Measurements from ENCODE around the gene ACTG1. TPM values are rescaled to one million over a fixed set of nuclear protein-coding genes. Genes with fewer than 3 reads are reported as not detected.

ACTG1 gene
- total and polyA plus RNA-seq, 2 donors (not counting 1 experiment from before 2014, with no cell fraction given), result 803 to 1,677 TPM

DNA sequence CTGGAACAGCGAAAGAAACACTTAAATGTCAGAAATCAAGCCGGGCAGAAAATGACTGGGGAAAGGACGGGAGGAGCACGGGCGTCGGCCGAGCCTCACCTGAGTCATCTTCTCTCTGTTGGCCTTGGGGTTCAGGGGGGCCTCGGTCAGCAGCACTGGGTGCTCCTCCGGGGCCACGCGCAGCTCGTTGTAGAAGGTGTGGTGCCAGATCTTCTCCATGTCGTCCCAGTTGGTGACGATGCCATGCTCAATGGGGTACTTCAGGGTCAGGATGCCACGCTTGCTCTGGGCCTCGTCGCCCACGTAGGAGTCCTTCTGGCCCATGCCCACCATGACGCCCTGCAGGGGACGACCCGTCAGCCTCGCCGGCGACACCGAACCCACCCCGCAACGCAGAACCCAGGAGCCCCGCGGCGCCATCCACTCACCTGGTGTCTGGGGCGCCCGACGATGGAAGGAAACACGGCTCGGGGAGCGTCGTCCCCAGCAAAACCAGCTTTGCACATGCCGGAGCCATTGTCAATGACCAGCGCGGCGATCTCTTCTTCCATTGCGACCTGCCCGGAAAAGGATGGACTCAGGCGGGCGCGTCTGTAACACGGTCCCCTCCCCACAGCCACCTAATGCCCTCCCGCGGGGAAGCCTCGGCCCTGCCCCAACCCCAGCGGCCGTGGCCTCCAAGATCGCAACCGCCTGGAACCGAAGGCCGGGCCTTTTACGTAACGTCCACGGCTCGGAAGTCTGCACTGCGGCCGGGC is 616 bp downstream of the ACTG1 start:
- Histone ChIP-seq H3K36me3 (replicated peaks in 1 of 2; ENCODE audit: control extremely low read depth in 1 of 2, control insufficient read depth in 1 of 2, extremely low read depth in 1 of 2, insufficient read depth in 2 of 2, low read length in 1 of 2) (peaks cover 0 to 42% of the 10 kb centered on the region in 2 experiments), H2AFZ (ENCODE audit: insufficient read depth, low read depth, low read length, poor library complexity, severe bottlenecking) (no peak overlapping the region), H4K20me1 (ENCODE audit: control insufficient read depth, insufficient read depth, low read length, poor library complexity, severe bottlenecking) (peaks cover 44% of the 10 kb centered on the region), H3K9me3 (ENCODE audit: control extremely low read depth in 1 of 3, control insufficient read depth in 2 of 3, insufficient read depth in 1 of 3, low read length in 2 of 3) (no peaks in the 10 kb centered on the region), H3K4me3 (ENCODE audit: control extremely low read depth in 1 of 5, extremely low read depth in 1 of 5, insufficient read depth in 1 of 5, low read depth in 2 of 5, low read length in 4 of 5) (peak overlapping the region; percentile 71 to 96 (median 86)), H3K4me1 (ENCODE audit: control insufficient read depth in 2 of 2, insufficient read depth in 2 of 2, low read length in 2 of 2) (peaks cover 41 to 61% of the 10 kb centered on the region in 2 donors), H3K27me3 (replicated peaks in 1 of 4; ENCODE audit: control extremely low read depth in 1 of 4, control insufficient read depth in 3 of 4, insufficient read depth in 4 of 4, low read length in 3 of 4) (no peaks in the 10 kb centered on the region), H3K79me2 (ENCODE audit: control insufficient read depth, insufficient read depth, low read length) (peaks cover 59% of the 10 kb centered on the region), H3K27ac (ENCODE audit: low read length in 2 of 2) (peak overlapping the region; percentile 34 to 81), H3K9ac (ENCODE audit: low read length) (peak overlapping the region; percentile 93), H3K4me2 (replicated peaks; ENCODE audit: low read depth, low read length, poor library complexity, severe bottlenecking) (peak overlapping the region; percentile 99)
- POLR2A ChIA-PET, result interaction anchor here (0.6 to 2.6 kb wide), 7 partner anchors 24 to 166 kb away, joined by 3 to 10 read pairs (median 3); partner anchors contain the start of gene BAHCC1
- intact Hi-C loops (cut with micrococcal nuclease), result loop anchor here (1.0 to 10.0 kb wide), 6 partner anchors 29 to 1715 kb away; partner anchors contain the start of genes CBX8, SLC25A10 and SLC38A10
- DNase-seq, result peak; percentile 71
- H3K9me3 Mint-ChIP-seq (ENCODE audit: insufficient read depth), result no peaks in the 10 kb centered on the region
- no peaks in the 10 kb centered on the region for H3K27me3 Mint-ChIP-seq
- H3K4me1 Mint-ChIP-seq, result peaks cover 62% of the 10 kb centered on the region
- WGBS (ENCODE audit: insufficient coverage), result under 1% methylated on average over 62 of the region's 62 CpGs
- TF ChIP-seq, protein P1, sequence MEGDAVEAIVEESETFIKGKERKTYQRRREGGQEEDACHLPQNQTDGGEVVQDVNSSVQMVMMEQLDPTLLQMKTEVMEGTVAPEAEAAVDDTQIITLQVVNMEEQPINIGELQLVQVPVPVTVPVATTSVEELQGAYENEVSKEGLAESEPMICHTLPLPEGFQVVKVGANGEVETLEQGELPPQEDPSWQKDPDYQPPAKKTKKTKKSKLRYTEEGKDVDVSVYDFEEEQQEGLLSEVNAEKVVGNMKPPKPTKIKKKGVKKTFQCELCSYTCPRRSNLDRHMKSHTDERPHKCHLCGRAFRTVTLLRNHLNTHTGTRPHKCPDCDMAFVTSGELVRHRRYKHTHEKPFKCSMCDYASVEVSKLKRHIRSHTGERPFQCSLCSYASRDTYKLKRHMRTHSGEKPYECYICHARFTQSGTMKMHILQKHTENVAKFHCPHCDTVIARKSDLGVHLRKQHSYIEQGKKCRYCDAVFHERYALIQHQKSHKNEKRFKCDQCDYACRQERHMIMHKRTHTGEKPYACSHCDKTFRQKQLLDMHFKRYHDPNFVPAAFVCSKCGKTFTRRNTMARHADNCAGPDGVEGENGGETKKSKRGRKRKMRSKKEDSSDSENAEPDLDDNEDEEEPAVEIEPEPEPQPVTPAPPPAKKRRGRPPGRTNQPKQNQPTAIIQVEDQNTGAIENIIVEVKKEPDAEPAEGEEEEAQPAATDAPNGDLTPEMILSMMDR (IDR thresholded peaks at IDR 0.05), result no peak
- no peak for TF ChIP-seq EZH2 (IDR thresholded peaks at IDR 0.05; ENCODE audit: borderline replicate concordance, insufficient read depth, low read depth, low read length, poor library complexity, severe bottlenecking)
- peak overlapping the region; percentile 97 for H3K4me3 Mint-ChIP-seq
- peak overlapping the region; percentile 94 for H3K27ac Mint-ChIP-seq
- CTCF ChIA-PET, result interaction anchor here (1.3 to 2.1 kb wide), 10 partner anchors 11 to 259 kb away, joined by 3 to 8 read pairs (median 6); partner anchors contain the start of genes BAHCC1 and FAAP100
- peak; percentile 1 for ATAC-seq (ENCODE audit: low read depth)

DNA sequence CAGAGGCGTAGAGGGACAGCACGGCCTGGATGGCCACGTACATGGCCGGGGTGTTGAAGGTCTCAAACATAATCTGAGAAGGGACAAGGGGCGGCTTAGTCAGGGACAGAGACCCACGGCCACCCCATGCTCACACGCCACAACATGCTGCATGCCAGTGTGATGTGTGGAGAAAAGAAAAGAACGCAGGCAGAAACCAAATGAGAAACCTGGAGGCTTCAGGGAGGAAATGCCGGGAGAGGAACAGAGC is 1.1 kb downstream of the ACTG1 start:
- no peaks in the 10 kb centered on the region for H3K27me3 Mint-ChIP-seq
- Histone ChIP-seq H3K79me2 (ENCODE audit: control insufficient read depth, insufficient read depth, low read length) (peaks cover 54% of the 10 kb centered on the region), H3K9ac (ENCODE audit: low read length) (peak overlapping the region; percentile 93), H3K36me3 (replicated peaks in 1 of 2; ENCODE audit: control extremely low read depth in 1 of 2, control insufficient read depth in 1 of 2, extremely low read depth in 1 of 2, insufficient read depth in 2 of 2, low read length in 1 of 2) (peaks cover 0 to 40% of the 10 kb centered on the region in 2 experiments), H4K20me1 (ENCODE audit: control insufficient read depth, insufficient read depth, low read length, poor library complexity, severe bottlenecking) (peaks cover 44% of the 10 kb centered on the region), H3K9me3 (ENCODE audit: control extremely low read depth in 1 of 3, control insufficient read depth in 2 of 3, insufficient read depth in 1 of 3, low read length in 2 of 3) (no peaks in the 10 kb centered on the region), H3K27me3 (replicated peaks in 1 of 4; ENCODE audit: control extremely low read depth in 1 of 4, control insufficient read depth in 3 of 4, insufficient read depth in 4 of 4, low read length in 3 of 4) (no peaks in the 10 kb centered on the region), H3K27ac (ENCODE audit: low read length in 2 of 2) (peak overlapping the region; percentile 20 to 81), H2AFZ (ENCODE audit: insufficient read depth, low read depth, low read length, poor library complexity, severe bottlenecking) (no peak overlapping the region), H3K4me1 (ENCODE audit: control insufficient read depth in 2 of 2, insufficient read depth in 2 of 2, low read length in 2 of 2) (peaks cover 36 to 56% of the 10 kb centered on the region in 2 donors), H3K4me2 (replicated peaks; ENCODE audit: low read depth, low read length, poor library complexity, severe bottlenecking) (peak overlapping the region; percentile 99), H3K4me3 (ENCODE audit: control extremely low read depth in 1 of 5, extremely low read depth in 1 of 5, insufficient read depth in 1 of 5, low read depth in 2 of 5, low read length in 4 of 5) (peak overlapping the region; percentile 71 to 96 (median 86))
- H3K9me3 Mint-ChIP-seq (ENCODE audit: insufficient read depth), result no peaks in the 10 kb centered on the region
- 2% methylated on average over 6 of the region's 9 CpGs for WGBS (ENCODE audit: insufficient coverage)
- H3K4me3 Mint-ChIP-seq, result peak overlapping the region; percentile 97
- TF ChIP-seq, protein P1 (IDR thresholded peaks at IDR 0.05), result no peak
- intact Hi-C loops (cut with micrococcal nuclease), result loop anchor here (5.0 to 10.0 kb wide), 3 partner anchors 217 to 1714 kb away; partner anchors contain the start of genes CBX8 and SLC38A10
- CTCF ChIA-PET, result interaction anchor here (1.1 to 3.4 kb wide), 9 partner anchors 7 to 259 kb away, joined by 4 to 17 read pairs (median 6); partner anchors contain the start of gene BAHCC1
- ATAC-seq (ENCODE audit: low read depth), result no peak
- POLR2A ChIA-PET, result interaction anchor here (1.0 kb wide), 1 partner anchor 28 kb away, joined by 3 read pairs; no protein-coding TSS in a partner anchor
- H3K4me1 Mint-ChIP-seq, result peaks cover 58% of the 10 kb centered on the region
- peak; percentile 60 for DNase-seq
- peak overlapping the region; percentile 94 for H3K27ac Mint-ChIP-seq

Measured in B cell (primary cell).